Ovary (tissue), 9 donors: ENCODE data around the gene CEP78. TPM values are rescaled to one million over a fixed set of nuclear protein-coding genes. Genes with fewer than 3 reads are reported as not detected.

Experiments used
- DNase-seq, 5 donors: peaks; one replicate each; pipeline ENCODE4 v3.0.0-alpha.2; 2019 to 2020
- H3K27ac ChIP-seq, 2 donors: fragments of 200-600 bp; one replicate each; pipeline versions ENCODE4 v1.5.1 to v1.8.0; 2019 to 2022
- H3K27me3 ChIP-seq: fragments of 200-600 bp; one replicate; pipeline ENCODE4 v1.8.0; 2022
- H3K36me3 ChIP-seq: fragments of 200-600 bp; sonication (generic); one replicate; pipeline ENCODE4 v1.5.1; 2019
- H3K4me1 ChIP-seq: one replicate; pipeline ENCODE4 v1.8.1; 2013; ENCODE audit warnings: mild to moderate bottlenecking, moderate library complexity; ENCODE audit not compliant: insufficient read depth
- H3K4me3 ChIP-seq: fragments of 200-600 bp; sonication (generic); one replicate; pipeline ENCODE4 v1.5.1; 2017
- H3K9me3 ChIP-seq, 2 donors: fragments of 200-600 bp in 1 of 2; sonication (generic) in 1 of 2; one replicate each; pipeline versions ENCODE4 v1.5.1 to v1.8.1; 2013 to 2019; ENCODE audit warnings: mild to moderate bottlenecking in 1 of 2, moderate library complexity in 1 of 2
- CTCF ChIP-seq, 3 donors: fragments of 450-650 bp in 2 of 3; fragments of 200-600 bp in 1 of 3; IDR thresholded peaks; one replicate each; pipeline versions ENCODE4 v1.5.1 to v1.8.0; 2016 to 2022; ENCODE audit warnings: antibody characterized with exemption in 3 of 3, mild to moderate bottlenecking in 1 of 3
- EP300 ChIP-seq: sonication (generic); formaldehyde crosslinking; IDR thresholded peaks from one replicate; pipeline ENCODE4 v1.6.1; 2017; ENCODE audit warnings: antibody characterized with exemption
- POLR2A ChIP-seq: fragments of 450-650 bp; IDR thresholded peaks from one replicate; pipeline ENCODE4 v1.6.1; 2017; ENCODE audit warnings: antibody characterized with exemption, mild to moderate bottlenecking, moderate library complexity
- WGBS, 3 donors: extraction: QIAGEN DNeasy Blood & Tissue Kit in 1 of 3; methylation state at CpG; one replicate each; pipeline versions ENCODE4 v1.1.5 to v1.1.7; 2013 to 2017; 5-methylcytosine and 5-hydroxymethylcytosine counted together
- intact Hi-C, 4 donors: fragments of 100-400 bp; cut with DNase I; formaldehyde crosslinking; loops; one replicate each; pipeline versions ENCODE4 v1.11.0 to v1.15.1; 2022 to 2023
- polyA plus RNA-seq, 2 donors: library from polyadenylated mRNA; stranded (reverse); fragments of 200-250 nt in 1 of 2; fragments of 350-450 nt in 1 of 2; fragmentation: Illumina TruSeq in 1 of 2; extraction: RNeasy Lipid Tissue Mini Kit (QIAGEN cat#74804) in 1 of 2; gene quantifications; one replicate each; pipeline ENCODE4 v1.2.3, GENCODE V29; 2013 to 2014
- total RNA-seq, 7 donors: library from RNA; depleted of rRNA in 2 of 7; stranded (reverse); fragments of >200 nt in 2 of 7; fragmentation: NEBNext Ultra II Directional in 3 of 7; extraction: Animal tissue kit (Norgen Biotek cat#: 25700) in 3 of 7; gene quantifications; one replicate each; pipeline versions ENCODE4 v1.1.0 to v1.2.4, GENCODE V29; 2016 to 2023
- donor health status: DM: no; HTN: no; CAD: no; lungs with moderate emphysema.
- donor health status: DM: no; HTN: no; CAD: no.
- donor health status: Bipolar disorder and iron deficiency.
- donor health status: DM: yes; HTN: yes; CAD: no.
- donor health status: DM: no; HTN: no; CAD: no.
- donor health status: DM: yes; HTN: yes; CAD: no.

CEP78 gene
- total and polyA plus RNA-seq, 9 donors = 6.1 to 25.6 (median 14.4) TPM

DNA sequence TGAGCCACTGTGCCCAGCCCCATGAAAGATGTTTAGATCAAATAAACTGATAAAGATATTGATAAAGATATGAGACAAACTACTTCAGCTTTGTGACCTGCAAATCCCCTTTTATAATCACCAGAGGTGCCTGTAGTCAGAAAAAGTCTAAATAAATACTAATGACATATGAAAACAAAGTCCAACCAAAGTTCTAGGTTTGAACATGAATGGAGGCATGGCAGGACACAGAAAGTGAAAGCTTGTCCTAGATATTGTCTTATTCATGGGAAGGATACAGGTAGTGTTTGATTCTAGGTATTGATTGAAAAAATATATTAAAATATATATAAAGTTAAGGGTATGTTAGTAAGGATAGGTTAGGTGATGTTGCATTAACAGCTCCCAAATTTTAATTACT, 36.4 kb downstream of the CEP78 start:
- H3K27ac ChIP-seq = no peak overlapping the region
- TF ChIP-seq CTCF (IDR thresholded peaks at IDR 0.05) (no peak), POLR2A (no peak), EP300 (no peak)
- H3K4me1 ChIP-seq = no peaks in the 10 kb centered on the region
- H3K4me3 ChIP-seq = no peak overlapping the region
- H3K9me3 ChIP-seq = no peaks in the 10 kb centered on the region
- H3K36me3 ChIP-seq = no peaks in the 10 kb centered on the region
- intact Hi-C loops = no loop called here
- no peaks in the 10 kb centered on the region for H3K27me3 ChIP-seq
- DNase-seq = no peak

- intact Hi-C loops = no loop called here
- Histone ChIP-seq H3K27ac (no peak overlapping the region), H3K4me1 (no peaks in the 10 kb centered on the region), H3K9me3 (no peaks in the 10 kb centered on the region), H3K36me3 (no peaks in the 10 kb centered on the region), H3K27me3 (no peaks in the 10 kb centered on the region), H3K4me3 (no peak overlapping the region)
- TF ChIP-seq POLR2A = no peak
- TF ChIP-seq CTCF (IDR thresholded peaks at IDR 0.05) = no peak
- TF ChIP-seq EP300 = no peak
- 93 to 97% (median 96%) methylated on average over 3 of the region's 3 CpGs for WGBS, 3 donors
- no peak for DNase-seq
Measured at GRCh38 chr9:78273761-78274160, 37.9 kb downstream of the CEP78 start.

- no peaks in the 10 kb centered on the region for H3K27me3 ChIP-seq
- no peaks in the 10 kb centered on the region for H3K9me3 ChIP-seq
- TF ChIP-seq POLR2A (no peak), EP300 (no peak), CTCF (IDR thresholded peaks at IDR 0.05) (no peak)
- no peaks in the 10 kb centered on the region for H3K36me3 ChIP-seq
- no peak overlapping the region for H3K27ac ChIP-seq
- no peak overlapping the region for H3K4me3 ChIP-seq
- no peak for DNase-seq
- intact Hi-C loops = no loop called here
- WGBS, 3 donors = 30 to 36% (median 30%) methylated on average over 5 of the region's 5 CpGs
- H3K4me1 ChIP-seq = peaks cover 9% of the 10 kb centered on the region
Measured at GRCh38 chr9:78278177-78278777, 42.4 kb downstream of the CEP78 start.

GRCh38 chr9:78278801-78279200, 42.9 kb downstream of the CEP78 start:
- intact Hi-C loops = no loop called here
- no peak for TF ChIP-seq CTCF (IDR thresholded peaks at IDR 0.05)
- no peak for TF ChIP-seq EP300
- TF ChIP-seq POLR2A = no peak
- H3K27ac ChIP-seq = no peak overlapping the region

More at GRCh38 chr9:78278801-78279200, 42.9 kb downstream of the CEP78 start:
- Histone ChIP-seq H3K27me3 (no peaks in the 10 kb centered on the region), H3K9me3 (no peaks in the 10 kb centered on the region), H3K36me3 (no peaks in the 10 kb centered on the region), H3K4me1 (peaks cover 9% of the 10 kb centered on the region), H3K4me3 (no peak overlapping the region)
- DNase-seq = no peak
- 47 to 70% (median 69%) methylated on average over 1 of the region's 1 CpG for WGBS, 3 donors
